Measurements from ENCODE around the gene ZNF182.
A peak's percentile ranks its signal among the peaks of the same experiment; 100 is the strongest.
"Not testable (repeated sequence)": the region's sequence is repeated elsewhere in the genome, so short reads cannot be mapped to it uniquely, and the experiment has no call there.

Gene ZNF182

DNA sequence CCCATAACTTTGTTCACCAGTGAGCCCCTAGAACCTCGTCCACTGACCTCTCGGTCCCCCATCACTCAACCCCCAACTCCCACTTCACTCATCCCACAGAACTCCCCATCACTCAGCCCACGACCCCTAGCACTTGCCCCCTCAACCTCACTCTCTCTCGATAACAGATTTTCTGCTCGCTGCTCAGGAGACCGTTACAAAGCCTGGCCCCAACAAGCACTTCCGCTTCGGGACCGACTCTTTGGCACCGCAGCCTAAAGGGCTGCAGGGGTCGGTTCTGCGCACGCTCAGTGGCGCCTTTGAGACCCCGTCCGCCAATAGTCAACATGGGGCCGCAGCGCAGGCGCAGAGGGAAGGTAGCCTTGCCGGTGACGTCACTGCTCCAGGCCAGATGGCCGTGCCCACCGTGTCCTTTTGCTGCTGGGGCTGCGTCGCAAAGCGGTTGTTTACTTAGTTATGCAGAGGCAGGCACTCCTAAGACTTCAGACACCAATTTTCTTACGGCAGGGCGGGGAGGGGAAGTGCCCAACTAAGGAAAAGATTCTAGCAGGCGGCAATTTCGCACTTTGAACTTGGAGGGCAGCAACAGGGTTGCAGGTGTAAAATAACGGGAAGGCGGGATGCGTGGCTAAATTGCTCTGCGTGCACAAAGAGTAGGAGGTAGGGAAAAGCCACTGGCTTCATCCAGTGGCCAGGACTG lies at the start of gene ZNF182:
TSS of gene ZNF182 (minus strand) at position 232 of the 700 bp plus-strand sequence. CDS start 1,380 bp downstream, outside the sequence.
- peak; percentile 57 for DNase-seq (ENCODE audit: low read depth, low spot score)

DNA sequence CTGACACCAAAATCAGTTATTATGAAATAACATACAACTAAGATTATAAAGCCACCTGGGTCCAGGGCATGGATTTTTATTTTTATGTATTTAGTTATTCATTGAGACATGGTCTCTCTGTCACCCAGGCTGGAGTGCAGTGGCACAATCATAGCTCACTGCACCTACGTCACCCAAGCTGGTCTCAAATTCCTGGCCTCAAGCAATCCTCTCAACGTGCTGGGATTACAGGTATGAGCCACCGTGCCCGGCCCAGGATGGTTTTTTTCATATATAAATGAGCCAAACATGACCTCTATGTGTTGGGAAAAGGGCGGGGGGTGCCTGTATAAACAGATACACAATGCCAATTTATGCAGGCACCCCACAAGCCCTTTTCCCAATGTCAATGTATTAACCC lies 43.1 kb upstream of the ZNF182 start:
- no peak for DNase-seq (ENCODE audit: low read depth, low spot score)

DNA sequence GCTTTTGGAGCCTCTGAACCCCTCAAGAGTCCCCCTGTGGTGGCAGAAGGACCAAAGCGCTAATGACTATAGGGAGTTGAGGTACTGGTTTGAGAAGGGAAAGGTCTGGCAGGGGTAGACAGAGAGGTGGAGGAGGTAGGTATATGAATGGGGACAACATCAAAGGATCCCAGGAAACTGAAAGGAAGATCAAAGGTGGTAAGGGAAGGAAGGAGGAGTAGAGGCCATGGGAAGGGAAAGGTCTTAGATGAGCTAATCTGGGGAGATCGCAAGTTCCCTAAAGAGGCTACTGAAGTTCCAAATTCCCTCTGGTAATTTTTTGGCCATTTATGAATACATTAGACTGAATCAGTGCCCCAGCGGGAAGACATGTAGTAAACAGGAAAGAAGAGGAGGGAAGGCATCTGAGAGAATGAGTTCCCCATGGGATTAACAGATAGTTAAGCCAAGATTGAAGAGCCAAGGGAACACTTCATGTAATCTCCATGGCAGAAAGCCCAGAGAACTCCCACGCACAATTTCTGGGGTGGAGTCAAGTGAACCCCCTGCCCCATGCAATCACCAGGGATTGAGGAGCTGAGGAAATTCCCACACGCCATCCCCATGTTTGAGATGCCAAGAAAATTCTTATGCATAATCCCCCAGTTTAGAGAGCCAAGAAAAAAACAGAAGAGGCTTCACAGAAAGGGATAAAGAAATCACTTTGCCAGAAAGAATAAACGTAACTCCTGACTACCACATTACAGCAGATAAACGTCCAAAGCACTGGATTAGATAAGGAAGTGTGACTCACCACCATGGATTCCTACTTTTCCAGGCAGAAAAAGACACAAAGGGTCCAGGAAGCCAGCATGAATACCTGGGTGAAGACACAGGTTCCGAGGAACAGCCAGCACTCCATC lies 41.9 kb upstream of the ZNF182 start:
- DNase-seq (ENCODE audit: low read depth, low spot score) = no peak

DNA sequence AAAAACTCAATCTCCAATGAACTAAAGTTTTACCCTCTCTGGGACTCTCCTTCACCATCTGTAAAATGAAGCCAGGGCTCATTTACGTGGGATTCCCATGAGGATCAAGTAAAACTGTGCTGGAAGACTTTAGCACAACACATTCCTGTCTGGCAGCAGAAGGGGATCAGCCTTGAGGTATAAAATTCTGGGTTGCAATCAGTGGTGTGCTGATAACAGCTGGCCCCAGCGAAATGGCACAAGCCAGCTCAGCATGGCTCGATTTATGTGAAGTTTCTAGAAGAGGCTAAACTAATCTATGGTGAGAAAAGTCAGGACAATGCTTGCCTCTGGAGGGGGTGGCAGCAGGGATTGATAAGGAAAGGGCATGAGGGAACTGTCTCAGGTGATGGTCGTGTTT lies 39.3 kb upstream of the ZNF182 start:
- DNase-seq (ENCODE audit: low read depth, low spot score) = no peak

DNA sequence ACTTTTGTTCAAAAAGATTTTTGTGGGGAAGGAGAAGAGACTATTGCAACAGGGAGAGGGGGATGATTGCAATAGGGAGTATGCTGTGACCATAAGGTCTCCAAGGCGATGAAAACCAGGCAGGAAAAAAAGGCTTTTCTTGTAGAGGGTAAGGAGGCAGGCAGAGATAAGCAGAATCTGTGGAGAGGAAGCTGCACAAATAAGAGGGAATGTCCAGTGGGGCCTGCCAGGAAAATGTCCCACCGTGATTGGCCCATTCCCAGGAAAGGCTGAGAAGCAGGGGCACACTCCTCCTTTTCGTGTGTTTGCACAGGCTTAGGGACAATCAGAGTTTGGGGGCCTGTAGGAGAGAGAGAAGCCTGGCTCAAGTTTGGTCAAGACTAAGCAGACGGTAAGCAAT lies 32.1 kb upstream of the ZNF182 start:
- no peak for DNase-seq (ENCODE audit: low read depth, low spot score)

DNA sequence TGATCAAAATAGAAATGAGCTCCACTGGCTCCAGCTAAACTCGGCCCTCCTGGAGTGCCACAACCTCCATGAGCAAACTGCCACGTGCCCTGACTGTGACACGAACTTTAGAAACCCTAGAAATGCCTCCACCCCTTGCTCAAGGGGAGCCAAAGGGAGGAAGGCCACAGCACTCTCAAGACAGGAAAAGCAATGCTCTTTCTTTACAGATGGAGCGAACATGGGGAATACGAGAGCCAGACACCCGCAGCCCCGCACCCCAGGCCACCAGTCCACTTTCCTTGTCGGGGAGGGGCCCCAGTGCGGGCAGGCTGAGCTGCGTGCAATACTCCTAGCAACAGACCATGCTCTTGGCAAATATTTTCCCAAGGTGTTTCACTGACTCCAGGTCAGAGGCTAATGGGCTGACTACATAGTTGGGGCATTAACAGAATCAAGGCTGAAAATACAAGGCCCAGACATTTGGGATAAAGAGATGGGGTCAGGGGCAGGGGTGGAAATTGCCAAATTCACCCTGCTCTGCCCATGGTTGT lies 26.9 kb upstream of the ZNF182 start:
- not testable (repeated sequence) for DNase-seq (ENCODE audit: low read depth, low spot score)

DNA sequence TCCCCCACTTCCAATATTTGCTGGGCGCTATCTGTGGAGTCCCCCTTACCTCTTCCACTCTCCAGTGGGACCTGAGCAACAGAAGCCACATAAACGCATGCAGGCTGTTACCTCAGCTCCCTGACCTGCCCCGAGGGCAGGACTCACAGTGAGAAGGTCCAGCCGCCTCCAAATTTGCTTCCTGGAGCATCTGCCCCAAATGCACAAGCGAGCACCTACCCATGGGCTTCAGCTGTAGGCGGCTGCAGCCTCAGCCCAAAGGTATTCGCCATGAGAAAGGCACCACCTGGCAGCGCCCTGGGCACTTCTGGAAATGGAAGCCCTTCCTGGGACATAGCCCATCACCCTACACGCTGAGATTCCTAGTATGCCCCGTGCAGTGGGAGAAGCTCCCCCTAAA lies 26.4 kb upstream of the ZNF182 start:
- DNase-seq (ENCODE audit: low read depth, low spot score) = no peak

DNA sequence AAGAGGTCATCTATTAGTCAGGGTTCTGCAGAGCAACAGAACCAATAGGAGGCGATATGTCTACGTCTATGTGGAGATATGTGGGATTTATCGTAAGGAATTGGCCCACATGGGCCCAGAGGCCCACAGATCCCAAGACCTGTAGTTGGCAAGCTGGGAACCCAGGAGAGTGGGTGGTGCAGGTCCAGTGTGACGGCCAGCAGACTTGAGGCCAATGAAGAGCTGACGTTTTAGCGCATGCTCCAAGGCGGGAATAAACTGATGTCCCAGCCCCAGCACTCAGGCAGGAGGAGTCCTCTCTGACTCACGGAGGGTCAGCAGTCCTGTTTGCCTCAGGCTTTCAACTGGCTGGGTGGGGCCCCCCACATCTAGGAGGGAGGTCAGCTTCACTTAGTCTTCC lies 24.3 kb upstream of the ZNF182 start:
- DNase-seq (ENCODE audit: low read depth, low spot score) = no peak

DNA sequence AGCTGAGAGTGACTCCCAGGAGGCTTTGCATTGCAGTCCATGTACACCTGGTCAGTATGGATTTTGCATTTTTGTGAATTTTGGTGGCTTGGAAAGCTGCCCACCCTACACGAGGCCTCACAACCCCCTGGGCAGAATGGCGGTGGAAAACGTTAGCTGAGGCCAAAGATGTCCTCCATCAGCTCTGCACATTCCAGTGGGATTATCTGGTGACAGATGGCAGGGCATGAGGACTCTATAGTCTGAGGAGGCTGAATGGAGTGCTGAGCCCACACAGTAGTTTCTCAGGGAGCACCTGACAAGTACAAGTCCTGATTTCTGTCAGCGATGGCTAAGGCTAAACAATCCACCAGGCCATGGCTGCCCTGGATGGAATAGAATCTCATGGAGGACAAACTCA lies 23.8 kb upstream of the ZNF182 start:
- not testable (repeated sequence) for DNase-seq (ENCODE audit: low read depth, low spot score)

DNA sequence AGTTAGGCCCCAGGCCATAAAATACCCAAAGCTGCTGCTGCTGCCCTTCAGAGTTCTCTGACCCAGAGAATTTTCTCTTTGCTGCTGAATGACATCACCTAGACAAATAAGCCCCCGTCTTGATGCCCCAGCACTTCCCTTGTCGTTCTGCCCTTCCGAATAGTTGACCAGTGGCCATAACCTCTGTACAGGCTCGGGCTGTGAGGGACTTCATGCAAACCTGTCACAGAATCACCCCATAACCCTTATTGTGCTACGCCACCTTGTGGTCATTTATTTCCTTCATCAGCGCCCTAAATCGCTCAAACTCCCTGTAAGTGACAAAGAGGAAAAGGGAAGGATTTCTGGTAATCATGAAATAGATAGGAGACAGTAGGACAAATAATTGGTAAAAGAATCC lies 21.8 kb upstream of the ZNF182 start:
- DNase-seq (ENCODE audit: low read depth, low spot score) = no peak

DNA sequence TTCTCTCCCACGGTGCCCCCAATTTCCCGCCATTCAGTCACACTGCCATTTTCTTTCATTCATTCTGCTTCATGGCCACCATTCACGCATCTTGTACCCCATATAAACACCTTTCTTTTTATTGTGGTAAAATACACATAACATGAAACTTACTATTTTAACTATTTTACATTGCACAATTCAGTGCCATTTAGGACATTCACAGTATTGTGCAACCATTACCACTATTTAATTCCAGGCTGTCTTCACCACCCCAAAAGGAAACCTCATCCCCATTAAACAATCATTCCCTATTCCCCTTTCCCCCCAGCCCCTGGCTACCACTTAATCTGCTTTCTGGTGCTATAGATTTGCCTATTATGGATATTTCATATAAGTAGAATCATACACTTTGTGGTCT lies 18.9 kb upstream of the ZNF182 start:
- no peak for DNase-seq (ENCODE audit: low read depth, low spot score)

DNA sequence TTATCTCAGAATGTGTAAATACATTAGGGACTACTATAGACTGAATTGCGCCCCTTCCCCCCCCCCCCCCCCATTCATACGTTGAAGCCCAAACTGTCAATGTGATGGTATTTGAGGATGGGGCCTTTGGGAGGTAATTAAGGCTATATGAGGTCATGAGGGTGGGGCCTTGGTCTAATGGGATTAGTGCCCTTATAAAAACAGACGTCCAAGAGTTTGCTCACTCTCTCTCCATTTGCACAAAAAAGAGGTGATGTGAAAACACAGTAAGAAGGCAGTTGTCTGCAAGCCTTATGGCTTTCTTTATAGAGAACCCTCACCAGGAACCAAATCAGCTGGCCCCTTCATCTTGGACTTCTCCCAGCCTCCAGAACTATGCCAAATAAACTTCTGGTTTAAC lies 18.3 kb upstream of the ZNF182 start:
- DNase-seq (ENCODE audit: low read depth, low spot score) = no peak

DNA sequence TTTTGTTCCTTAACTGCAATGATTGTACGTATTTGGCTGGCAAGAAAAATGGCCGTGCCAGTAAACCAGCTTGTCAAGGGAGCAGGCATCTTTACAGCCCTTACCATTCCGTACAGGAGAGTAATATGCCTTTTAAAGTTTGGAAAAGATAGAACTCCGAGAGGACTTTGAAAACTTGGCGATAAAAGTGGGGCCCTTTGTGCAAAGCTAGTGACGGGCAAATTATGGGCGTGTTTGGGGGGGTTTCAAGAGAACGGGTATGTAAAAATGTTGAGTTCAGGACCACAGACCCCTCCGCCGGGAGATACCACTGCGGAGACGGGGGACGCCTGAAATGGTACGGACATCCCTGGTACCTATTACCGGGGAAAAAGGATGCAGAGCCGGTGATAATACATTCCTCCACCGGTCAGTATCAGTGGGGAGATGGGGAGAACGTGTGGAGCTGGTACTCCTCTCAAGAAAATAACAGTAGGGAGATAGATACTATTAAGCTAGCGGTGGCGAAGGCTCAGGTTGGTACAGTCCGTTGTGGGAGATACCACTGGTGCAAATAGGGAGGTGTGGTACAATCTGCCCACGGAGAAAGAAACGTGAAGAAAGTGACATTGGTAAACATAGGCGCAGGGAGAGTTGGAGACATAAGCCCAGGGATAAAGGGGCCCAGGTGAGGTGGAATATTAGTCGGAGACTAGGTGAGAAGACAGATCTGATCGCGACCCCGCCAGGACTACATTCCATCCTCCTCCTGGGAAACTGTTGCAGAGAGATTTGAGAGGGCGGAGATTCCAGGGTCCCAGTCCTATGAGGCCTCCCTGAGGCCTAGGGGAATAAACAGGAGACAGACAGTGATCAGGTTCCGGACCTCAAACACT lies 17.5 kb upstream of the ZNF182 start:
- DNase-seq (ENCODE audit: low read depth, low spot score) = peak; percentile 70

DNA sequence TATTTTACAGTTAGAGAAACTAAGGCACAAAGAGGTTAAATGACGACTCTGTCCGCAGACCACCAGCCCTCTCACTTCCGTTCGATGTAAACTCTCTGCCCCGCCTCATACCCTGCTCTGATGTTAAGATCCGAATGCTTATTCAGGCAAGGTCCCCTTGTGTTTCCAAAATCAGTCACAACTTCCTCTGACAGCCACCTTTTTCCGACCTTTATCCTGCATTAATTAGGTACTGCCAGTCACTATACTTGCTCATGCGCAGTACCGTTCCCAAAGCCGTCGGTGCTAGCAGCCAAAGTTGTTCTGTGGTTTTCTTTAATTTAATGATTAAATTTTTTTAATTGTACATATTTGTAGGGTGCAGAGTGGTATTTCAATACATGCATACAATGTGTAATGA lies 16.7 kb upstream of the ZNF182 start:
- not testable (repeated sequence) for DNase-seq (ENCODE audit: low read depth, low spot score)

DNA sequence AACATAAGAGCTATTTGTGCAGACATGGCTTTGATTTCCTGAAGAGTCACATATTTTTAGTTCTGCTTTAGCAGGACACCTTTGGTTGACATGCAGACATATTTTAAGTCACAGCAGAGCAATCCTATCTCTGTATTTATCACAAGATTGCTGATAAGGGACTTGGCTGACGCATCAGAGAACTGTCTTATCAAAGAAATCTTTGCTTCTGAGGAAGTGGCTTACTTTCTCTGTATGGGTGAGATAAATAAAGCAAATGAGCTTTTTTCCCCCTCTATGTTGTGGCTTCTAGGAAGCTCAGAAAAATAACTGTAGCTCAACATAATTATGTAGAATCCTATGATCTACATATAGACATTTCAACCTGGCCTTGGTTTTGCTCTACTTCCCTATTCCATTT lies 16.1 kb upstream of the ZNF182 start:
- not testable (repeated sequence) for DNase-seq (ENCODE audit: low read depth, low spot score)

DNA sequence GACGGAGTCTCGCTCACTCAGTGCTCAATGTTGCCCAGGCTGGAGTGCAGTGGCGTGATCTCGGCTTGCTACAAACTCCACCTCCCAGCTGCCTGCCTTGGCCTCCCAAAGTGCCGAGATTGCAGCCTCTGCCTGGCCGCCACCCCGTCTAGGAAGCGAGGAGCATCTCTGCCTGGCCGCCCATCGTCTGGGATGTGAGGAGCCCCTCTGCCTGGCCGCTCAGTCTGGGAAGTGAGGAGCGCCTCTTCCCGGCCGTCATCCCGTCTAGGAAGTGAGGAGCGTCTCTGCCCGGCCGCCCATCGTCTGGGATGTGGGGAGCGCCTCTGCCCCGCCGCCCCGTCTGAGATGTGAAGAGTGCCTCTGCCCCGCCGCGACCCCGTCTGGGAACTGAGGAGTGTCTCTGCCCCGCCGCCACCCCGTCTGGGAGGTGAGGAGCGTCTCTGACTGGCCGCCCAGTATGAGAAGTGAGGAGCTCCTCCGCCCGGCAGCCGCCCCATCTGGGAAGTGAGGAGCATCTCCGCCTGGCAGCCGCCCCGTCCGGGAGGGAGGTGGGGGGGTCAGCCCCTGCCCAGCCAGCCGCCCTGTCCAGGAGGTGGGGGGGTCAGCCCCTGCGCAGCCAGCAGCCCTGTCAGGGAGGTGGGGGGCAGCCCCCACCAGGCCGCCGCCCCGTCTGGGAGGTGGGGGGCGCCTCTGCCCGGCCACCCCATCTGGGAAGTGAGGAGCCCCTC lies 13.0 kb upstream of the ZNF182 start:
- DNase-seq (ENCODE audit: low read depth, low spot score) = not testable (repeated sequence)

DNA sequence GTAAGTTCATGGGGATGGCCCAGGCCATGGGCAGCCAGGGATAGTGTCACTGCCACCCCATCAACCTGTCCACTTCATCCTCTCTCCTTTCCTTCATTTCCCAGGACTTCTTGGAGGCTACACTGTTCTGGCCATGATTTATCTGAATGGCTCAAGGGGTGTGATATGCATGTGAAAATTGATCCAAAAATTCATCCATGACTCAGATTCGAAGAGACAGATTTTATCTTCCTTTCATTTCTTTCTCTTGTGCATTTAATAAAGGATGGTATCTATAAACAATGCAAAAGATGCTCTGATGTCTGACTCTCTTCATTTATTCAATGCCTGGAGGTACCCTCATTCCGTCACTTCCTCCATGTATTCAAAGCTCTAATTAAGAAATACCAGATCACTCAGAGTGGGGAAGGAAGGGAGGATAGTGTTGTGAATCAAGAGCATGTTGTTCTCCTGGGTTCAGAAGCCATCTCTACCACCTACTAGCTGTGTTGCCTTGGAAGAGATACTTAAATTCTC lies 5.7 kb upstream of the ZNF182 start:
- DNase-seq (ENCODE audit: low read depth, low spot score) = not testable (repeated sequence)

DNA sequence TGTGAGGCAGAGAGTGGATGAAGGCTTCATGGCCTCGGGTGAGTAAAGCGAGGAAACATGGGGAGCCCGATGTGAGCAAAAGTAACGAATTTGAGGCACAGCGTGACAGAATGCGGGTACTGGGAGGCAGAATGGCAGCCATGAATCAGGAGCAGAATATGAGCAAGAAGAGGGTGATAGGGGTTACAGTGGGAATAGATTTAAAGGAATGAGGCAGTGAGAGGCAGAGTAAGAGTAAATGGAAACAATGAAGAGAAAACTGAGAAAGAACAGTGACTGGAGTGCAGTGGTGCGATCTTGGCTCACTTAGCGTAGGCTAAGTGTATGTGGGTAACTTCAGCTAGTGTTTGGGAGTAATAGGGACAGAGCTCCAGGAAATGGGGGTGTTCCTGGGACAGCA lies 2.9 kb upstream of the ZNF182 start, which contains the start of gene SPACA5:
TSS of gene SPACA5 (plus strand) at position 301 of the 400 bp plus-strand sequence. CDS start 815 bp downstream, outside the sequence.
- DNase-seq (ENCODE audit: low read depth, low spot score) = not testable (repeated sequence)

DNA sequence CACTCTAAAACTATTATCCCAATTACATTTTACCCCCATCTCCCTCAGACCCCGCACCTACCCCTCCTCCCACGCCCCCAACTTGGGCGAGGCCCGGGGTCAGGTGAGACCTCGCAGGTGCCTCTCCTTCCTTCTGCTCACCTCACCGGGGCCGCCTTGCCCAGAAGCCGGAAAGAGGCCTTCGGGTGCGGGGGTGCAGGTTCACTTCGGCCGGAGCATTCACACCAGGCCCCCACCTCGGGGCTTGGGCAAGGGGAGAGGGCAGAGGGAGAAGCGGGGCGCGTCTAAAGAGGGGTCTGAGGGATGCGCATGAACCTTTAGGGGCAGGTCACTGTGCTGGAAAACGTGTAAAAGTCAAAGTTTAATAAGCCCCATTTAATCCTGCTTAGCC lies 427 bp downstream of the ZNF182 start:
- no peak for DNase-seq (ENCODE audit: low read depth, low spot score)

DNA sequence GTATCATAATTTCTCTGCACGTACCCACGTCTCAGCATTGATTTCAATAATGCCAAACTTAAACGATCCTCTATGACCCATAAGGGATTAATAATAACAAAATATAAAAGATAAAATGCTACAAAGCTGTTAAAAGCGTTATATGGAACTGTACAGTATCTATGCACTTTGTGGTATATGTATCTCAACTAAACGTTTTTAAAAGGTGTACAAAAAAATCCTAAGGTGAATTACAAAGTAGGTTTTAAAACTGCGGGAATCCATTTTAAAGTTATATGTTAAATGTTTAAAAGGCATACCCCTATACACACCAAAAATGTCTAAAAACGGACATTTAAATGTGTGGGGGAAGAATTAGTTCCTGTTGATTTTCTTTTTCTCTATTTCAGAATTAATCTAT lies 860 bp downstream of the ZNF182 start:
- DNase-seq (ENCODE audit: low read depth, low spot score) = no peak

DNA sequence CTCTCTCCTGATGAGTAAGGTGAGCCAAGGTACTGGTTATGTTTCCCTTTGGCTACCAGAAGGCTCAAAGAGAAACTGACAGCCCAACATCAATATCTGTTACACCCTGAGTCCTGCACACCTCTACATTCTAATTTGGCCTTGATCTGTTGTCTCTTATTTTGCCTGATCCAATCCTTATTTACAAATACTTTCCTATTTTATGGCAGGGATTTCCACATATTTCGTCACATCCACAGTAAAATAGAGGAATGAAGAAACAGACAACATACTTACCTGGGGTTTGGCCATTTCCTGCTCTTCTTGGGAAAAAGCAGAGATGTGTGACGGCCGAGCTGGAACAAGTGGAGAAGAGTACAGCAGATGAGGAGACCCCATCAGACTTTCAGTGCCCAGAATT lies 1.5 kb downstream of the ZNF182 start:
- DNase-seq (ENCODE audit: low read depth, low spot score) = no peak
